ENCODE results near the gene SLC8A3.
A peak's percentile ranks its signal among the peaks of the same experiment; 100 is the strongest.

- TF ChIP-seq CTCF (IDR thresholded peaks at IDR 0.05; ENCODE audit: insufficient read depth, low read length) (no peak), REST (IDR thresholded peaks at IDR 0.05; ENCODE audit: insufficient replicate concordance, low read depth) (peak; percentile 79), POLR2AphosphoS5 (IDR thresholded peaks at IDR 0.05; ENCODE audit: low read depth) (no peak), GABPA (IDR thresholded peaks at IDR 0.05; ENCODE audit: low read depth) (no peak), SPI1 (IDR thresholded peaks at IDR 0.05; ENCODE audit: borderline replicate concordance, low read depth) (no peak)
Observed at GRCh38 chr14:70036665-70037064, 152.1 kb downstream of the SLC8A3 start.

Data from HL-60 (cell line).